ENCODE data around the gene HAUS3.

HAUS3 gene, protein sequence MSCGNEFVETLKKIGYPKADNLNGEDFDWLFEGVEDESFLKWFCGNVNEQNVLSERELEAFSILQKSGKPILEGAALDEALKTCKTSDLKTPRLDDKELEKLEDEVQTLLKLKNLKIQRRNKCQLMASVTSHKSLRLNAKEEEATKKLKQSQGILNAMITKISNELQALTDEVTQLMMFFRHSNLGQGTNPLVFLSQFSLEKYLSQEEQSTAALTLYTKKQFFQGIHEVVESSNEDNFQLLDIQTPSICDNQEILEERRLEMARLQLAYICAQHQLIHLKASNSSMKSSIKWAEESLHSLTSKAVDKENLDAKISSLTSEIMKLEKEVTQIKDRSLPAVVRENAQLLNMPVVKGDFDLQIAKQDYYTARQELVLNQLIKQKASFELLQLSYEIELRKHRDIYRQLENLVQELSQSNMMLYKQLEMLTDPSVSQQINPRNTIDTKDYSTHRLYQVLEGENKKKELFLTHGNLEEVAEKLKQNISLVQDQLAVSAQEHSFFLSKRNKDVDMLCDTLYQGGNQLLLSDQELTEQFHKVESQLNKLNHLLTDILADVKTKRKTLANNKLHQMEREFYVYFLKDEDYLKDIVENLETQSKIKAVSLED

DNA sequence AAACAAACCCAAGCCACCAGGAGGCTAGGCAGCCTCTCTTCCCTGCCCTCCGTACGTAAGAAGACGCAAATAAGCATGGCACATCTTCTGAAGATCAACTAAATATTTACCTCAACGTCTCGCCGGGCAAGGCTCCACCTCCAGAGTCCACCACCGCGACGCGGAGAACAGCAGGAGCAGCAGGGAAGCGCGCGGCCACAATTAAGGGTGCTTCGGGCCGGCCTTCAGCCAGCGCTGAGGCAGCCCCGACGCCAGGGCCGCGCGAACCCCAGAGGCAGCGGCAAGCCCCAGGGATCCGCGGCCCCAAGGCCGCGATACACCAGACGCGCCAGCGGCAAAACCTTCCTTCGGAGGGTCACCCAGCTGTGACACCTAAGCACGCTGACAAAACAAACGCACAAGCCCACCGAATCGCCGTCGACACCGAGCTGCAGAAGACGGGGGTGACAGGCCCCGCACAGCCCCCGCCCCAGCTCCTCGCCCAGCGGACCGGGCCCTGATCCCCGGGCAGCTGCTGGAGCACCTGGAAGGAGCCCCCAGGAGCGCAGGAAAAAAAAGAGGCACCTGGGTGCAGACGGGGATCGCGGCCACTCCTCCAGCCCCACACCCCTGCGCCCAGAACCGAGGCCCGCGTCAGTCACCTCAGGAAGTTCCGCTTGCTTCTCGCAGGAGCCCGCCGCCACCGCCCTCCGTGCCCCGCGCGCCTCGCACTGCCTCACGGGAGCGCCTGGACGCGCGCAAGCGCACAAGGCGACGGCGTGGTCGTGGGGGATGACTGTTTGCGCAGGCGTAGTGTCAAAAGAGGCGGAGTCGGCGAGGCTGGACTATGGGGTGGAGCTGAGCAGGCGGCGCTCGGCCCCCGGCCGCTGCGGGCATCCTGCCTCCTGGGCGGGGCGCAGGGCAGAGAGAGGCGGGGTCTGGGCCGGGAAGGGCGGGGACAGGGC is at the start of gene HAUS3, which contains the start of gene POLN:
Gene HAUS3 (minus strand): TSS at position 712 of the 944 bp plus-strand sequence. CDS start 1,175 bp downstream, outside the sequence.
Gene POLN (minus strand): TSS at position 712 of the 944 bp plus-strand sequence. CDS start 12,890 bp downstream, outside the sequence.
- DNase-seq, result peak; percentile 99

DNA sequence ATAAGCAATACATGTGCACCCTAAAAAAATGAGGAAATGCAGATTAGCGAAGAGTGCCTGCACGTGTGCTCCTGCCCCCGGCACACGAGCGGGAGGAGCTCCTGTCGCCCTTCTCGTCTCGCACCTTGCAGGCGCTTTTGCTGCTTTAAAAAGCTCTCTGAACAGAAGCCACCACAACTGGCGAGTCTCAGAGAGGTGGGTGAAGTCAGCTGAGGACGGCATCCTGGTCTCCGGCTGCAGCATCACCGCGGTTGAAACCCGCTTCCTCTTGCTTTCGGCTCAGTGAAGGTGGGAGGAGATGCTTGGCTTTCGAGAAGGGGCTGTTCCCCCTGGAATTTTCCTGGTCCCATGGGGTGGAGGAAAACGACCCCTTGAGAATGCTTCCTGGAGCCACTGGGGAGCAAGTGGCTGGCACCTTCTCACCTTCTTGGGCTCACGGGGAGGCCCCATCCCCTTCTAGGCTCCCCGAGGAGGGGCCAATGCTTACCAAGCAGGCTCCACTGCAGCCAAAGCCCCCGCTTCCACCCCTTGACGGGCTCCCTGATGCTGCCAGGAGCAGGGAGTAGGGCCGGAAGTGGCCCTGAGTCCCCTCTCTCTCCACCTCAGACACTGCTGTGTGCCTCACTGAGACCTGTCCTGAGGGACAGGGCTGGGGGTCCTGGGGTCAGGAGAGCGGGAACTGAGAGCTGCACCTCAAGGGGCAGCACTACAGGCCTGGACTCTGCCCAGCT is 49.2 kb upstream of the HAUS3 start:
- DNase-seq, result peak; percentile 75

GRCh38 chr4:2290488-2290887 is 48.6 kb upstream of the HAUS3 start:
- DNase-seq, result no peak

DNA sequence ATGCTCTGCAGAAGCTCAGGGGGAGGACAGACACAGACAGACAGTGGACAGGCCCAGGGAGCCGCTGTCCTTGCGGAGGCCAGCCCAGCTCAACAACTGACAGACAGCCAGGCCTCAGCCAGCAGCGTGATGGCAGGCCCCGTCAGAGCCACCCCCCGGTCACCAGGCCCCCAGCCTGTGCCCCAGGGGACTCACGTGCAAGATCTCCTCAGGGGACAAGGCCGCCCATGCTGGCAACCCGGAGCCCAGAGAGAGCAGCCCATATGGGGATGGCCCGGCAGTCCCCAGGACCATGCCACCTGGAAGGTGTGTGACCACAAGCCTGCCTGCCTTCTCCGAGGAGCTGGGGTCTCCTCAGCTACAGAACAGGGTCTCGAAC is 48.0 kb upstream of the HAUS3 start:
- no peak for DNase-seq

DNA sequence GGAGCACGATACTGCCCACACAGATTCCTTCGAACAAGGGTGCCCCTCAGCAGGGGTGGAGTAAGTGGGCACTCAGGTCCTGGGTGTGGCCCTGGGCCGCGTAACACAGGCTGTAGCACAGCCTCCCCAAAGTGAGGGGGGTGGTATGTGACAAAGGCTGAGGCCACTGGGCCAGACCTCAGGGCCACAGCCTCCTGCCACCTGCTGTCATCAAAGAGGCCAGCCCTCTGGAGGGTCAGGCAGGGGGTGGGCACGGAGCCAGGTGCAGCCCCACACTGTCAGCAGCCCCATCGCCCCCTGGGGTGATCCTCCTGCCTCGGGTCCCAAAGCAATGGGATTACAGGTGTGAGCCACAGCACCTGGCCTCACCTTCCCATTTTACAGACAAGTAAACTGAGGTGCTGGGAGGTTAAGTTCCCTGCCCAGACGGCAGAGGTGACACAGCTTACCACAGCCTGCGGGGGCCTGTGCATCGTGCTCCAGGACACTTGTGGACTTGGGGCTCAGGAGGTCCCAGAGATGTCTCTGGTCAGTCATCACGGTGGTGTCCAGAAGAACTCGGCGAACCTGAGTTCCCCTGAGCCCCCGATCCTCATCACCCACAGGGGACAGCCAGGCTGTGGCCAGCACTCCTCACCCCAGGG is 47.5 kb upstream of the HAUS3 start:
- DNase-seq, result no peak

- no peak for DNase-seq
Observed at GRCh38 chr4:2288051-2288541, 46.2 kb upstream of the HAUS3 start.

- no peak for DNase-seq
Observed at GRCh38 chr4:2287594-2287915, 45.6 kb upstream of the HAUS3 start.

- DNase-seq, result no peak
Observed at GRCh38 chr4:2286904-2287593, 45.1 kb upstream of the HAUS3 start.

DNA sequence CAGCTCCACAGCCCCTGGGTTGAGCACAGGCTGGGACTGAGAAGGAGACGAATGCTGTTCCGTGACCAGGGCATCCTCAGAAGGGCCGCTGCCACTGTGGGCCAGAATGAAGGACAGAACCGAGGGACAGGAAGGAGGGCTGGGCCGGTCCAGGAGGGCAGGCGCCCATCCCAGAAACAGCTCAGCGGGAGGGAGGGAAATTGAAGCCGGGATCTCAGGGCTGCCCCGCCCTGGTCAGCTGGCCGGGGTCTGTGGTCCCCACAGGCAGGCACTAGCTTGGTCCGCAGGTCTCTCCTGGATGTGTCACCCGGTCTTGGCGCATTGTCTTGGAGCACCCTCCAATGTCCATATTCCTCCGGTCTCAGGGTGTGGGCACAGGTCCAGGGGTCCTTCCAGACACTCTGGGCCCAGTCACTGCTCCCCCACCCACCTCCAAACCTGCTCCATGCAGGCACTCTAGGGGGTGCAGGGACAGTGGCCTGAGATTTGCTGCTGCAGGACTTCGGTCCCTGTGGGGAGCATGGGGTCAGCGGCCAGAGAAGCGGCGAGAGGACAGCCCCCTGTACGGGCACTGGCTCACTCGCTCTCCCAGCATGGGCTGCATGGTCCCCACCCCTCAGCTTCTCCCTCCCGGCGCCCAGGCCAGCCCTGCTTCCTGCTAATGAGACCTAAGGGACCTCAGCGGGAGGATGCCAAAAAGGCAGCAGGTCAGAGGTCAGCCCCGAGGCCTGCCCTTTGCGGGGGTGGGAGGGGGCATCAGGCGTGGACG is 43.9 kb upstream of the HAUS3 start:
- DNase-seq, result no peak

DNA sequence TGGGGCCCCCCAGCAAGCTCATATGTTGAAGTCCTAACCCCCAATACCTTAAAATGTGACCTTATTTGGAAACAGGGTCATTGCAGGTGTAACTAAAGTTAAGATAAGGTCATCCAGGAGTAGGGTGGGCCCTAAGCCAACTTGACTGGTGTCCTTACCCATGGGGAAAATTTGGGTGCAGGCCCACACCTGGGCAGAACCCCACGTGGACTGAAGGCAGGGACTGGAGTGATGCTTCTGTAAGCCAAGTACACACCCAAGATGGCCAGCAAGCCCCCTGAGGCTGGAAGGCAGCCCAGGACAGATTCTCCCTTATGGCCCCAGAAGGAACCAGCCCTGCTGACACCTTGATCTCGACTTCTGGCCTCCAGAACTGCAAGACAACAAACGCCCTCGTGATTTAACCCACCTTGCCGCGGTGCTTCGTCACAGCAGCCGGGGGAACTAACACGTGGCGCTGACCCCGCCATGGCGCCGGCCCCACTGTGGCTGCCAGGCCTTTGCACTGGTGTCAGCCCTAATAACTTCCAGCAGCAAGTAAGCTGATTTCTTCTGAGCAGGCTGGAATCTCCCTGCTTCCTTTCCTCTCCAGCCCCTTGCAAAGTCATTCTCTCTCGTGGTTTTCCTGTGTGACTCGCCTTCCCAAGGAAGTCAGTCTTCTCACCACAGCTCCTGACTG is 43.2 kb upstream of the HAUS3 start:
- no peak for DNase-seq

DNA sequence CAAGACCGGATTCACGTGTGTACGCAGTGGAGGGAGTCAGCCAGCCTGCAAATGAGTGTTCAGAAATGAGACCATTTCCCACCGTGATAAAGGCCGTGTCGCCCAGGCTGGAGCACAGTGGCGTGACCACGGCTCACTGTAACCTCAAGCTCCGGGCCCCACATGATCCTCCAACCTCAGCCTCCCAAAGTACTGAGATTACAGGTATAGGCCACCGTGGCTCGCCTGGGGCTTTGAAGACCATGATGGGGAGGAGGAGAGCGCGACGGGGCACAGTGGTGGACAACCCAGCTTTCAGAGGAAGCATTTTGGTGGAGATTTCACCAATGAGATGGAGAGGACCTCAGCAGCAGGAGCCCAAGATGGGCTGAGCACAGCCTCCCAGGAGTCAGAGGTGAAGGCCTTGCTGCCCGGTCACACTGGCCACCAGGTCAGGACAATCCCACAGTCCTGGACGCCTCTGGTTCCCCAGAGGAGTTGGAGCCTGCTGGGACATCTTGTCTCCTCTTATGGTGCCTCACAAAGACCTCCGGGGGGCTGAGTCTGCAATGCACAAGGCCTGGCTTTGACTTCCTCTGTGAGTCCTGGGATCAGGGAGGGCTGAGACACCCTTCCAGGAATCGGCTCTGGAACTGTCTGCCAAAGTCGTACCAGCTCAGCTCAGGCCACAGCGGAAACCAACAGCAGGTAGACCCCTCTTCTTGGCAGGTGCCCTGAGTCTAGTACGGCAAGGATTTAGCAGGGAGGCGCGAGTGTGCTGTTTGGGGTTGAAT is 42.4 kb upstream of the HAUS3 start:
- DNase-seq, result no peak

GRCh38 chr4:2283199-2283711 is 41.3 kb upstream of the HAUS3 start:
- no peak for DNase-seq

GRCh38 chr4:2281575-2282343 is 39.8 kb upstream of the HAUS3 start:
- peak; percentile 73 for DNase-seq

DNA sequence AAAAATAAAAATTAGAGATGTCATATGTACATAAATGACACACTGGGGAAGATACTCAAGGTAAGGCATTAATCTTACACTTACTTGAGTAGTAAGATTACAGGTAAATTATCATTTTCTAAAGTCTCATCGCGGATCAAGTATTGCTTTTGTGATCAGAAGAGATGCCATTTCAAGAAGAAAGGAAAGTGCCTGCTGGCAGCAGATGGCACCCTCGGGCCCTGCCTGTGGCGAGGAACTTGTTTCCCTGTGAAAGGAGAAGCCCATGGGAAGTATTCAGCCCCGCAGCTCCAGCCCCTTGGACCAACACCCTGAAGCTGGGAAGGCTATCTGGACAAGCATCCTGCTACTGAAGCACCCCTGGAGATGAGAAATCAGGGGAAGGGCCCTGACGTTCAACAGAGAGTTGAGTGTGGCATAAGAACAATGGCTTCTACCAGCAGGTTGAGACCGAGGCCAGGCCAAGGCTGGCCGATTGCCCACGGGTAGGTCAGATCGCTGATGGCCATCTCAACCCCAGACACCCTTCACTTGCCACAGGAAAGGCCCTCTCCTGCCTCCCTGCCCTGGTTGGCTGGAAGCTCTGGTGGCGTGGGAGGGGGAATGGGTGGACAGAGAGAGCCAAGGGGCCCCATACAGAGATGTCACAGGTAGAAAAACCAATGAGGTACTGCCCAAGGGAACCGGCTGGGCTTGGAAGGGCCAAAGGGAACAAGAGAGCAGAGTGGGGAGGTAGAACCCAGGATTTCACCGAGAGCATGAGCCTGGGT is 38.8 kb upstream of the HAUS3 start:
- DNase-seq, result no peak

DNA sequence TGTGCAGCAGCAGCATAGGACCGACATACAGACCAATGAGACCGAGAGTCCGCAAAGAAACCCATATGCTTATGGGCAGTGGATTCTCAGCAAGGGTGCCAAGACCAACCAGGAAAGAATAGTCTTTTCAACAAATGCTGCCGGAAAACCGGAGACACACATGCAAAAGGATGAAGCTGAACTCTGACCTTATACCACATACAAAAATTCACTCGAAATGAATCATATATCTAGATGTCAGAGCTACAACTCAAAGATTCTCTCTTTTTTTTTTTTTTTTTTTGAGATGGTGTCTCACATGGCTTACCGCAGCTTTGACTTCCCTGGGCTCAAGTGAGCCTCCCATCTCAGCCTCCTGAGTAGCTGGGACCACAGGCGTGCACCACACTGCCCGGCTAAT is 36.0 kb upstream of the HAUS3 start:
- DNase-seq, result no peak

DNA sequence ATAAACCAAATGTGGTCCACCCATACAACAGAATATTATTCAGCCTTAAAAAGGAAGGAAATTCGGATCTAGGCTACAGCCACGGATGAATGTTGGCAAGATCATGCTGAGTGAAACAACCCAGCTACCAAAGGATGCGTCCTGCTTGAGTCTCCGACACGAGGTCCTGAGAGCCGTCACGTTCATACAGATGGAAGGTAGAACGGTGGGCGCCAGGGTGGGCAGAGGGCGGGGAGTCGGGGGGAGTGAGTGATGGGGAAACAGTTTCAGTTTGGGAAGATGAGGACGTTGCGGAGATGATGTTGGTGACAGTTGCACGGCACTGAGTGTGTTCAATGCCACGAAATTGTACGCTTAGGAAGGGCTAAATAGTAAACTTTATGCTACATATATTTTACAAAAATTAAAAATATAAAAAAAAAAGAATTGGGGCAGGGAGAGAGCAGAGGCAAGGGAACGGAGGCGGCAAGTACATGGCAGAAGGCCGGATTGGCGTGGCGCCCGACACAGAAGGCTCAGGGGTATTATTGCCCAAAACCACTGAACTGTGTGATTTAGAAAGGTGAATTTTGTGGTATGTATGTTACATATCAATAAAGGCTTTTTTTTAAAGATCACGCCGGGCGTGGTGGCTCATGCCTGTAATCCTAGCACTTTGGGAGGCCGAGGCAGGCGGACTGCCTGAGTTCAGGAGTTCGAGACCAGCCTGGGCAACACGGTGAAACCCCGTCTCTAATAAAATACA is 34.8 kb upstream of the HAUS3 start:
- no peak for DNase-seq

All from activated effector memory CD4-positive, alpha-beta T cell treated with Interleukin-2 at 50 U/mL for 16 hours (primary cell).